GM12873 (cell line): ENCODE results near the gene PNPLA6.

Source experiments
- CTCF ChIP-seq: IDR thresholded peaks from 2 replicates; pipeline ENCODE4 v1.5.1; 2012; ENCODE audit warnings: low read depth, mild to moderate bottlenecking, moderate library complexity, low read length, control low read depth; ENCODE audit not compliant: insufficient read depth; ENCODE audit errors: missing control alignments

PNPLA6 gene

GRCh38 chr19:7607874-7608560, 72.5 kb downstream of the PNPLA6 start:
- no peak for TF ChIP-seq CTCF

- no peak for TF ChIP-seq CTCF
These were observed 75.1 kb downstream of the PNPLA6 start for GRCh38 chr19:7610491-7611240.
